HEK293T (cell line): Measurements from ENCODE around the gene SCARB1.

Source experiments
- CTCF ChIA-PET: fragments of 350-600 bp; formaldehyde crosslinking; extraction: SDS; loops from one replicate; lab custom pipeline; 2021; ENCODE audit warnings: antibody characterized with exemption, inconsistent platforms; lab: Yijun Ruan, JAX
- POLR2A ChIA-PET: fragments of 350-600 bp; formaldehyde crosslinking; extraction: SDS; loops from one replicate; lab custom pipeline; 2020; ENCODE audit warnings: antibody characterized with exemption, inconsistent platforms; lab: Yijun Ruan, JAX
- DNase-seq: peaks from one replicate; pipeline ENCODE4 v3.0.0; 2012; ENCODE audit warnings: mixed read lengths; ENCODE audit errors: extremely low spot score
- ARNT ChIP-seq: fragments of 450-650 bp; IDR thresholded peaks from 2 replicates; pipeline ENCODE4 v1.6.1; 2017; ENCODE audit warnings: mild to moderate bottlenecking
- BHLHE40 ChIP-seq: fragments of 450-650 bp; IDR thresholded peaks from 2 replicates; pipeline ENCODE4 v1.6.1; 2016; ENCODE audit warnings: mild to moderate bottlenecking, moderate library complexity, borderline replicate concordance
- CTBP1 ChIP-seq: fragments of 450-650 bp; IDR thresholded peaks from 2 replicates; pipeline ENCODE4 v1.6.1; 2016; ENCODE audit warnings: borderline replicate concordance
- ELF4 ChIP-seq: fragments of 450-650 bp; IDR thresholded peaks from 2 replicates; pipeline ENCODE4 v1.6.1; 2017; ENCODE audit warnings: antibody characterized with exemption
- FOXA1 ChIP-seq: fragments of 450-650 bp; IDR thresholded peaks from 2 replicates; pipeline ENCODE4 v1.6.1; 2016; ENCODE audit warnings: mild to moderate bottlenecking
- FOXK2 ChIP-seq: fragments of 450-650 bp; IDR thresholded peaks from 2 replicates; pipeline ENCODE4 v1.6.1; 2016; ENCODE audit warnings: mild to moderate bottlenecking
- FOXM1 ChIP-seq: fragments of 450-650 bp; IDR thresholded peaks from 2 replicates; pipeline ENCODE4 v1.6.1; 2017; ENCODE audit warnings: mild to moderate bottlenecking, borderline replicate concordance
- HDGF ChIP-seq: fragments of 450-650 bp; IDR thresholded peaks from 2 replicates; pipeline ENCODE4 v1.6.1; 2017; ENCODE audit warnings: antibody characterized with exemption, borderline replicate concordance
- L3MBTL2 ChIP-seq: fragments of 450-650 bp; conservative IDR thresholded peaks from 2 replicates; pipeline ENCODE4 v1.6.1; 2016; ENCODE audit warnings: mild to moderate bottlenecking
- LEF1 ChIP-seq: fragments of 450-650 bp; IDR thresholded peaks from 2 replicates; pipeline ENCODE4 v1.6.1; 2017; ENCODE audit warnings: mild to moderate bottlenecking, borderline replicate concordance
- NFRKB ChIP-seq: fragments of 450-650 bp; IDR thresholded peaks from 2 replicates; pipeline ENCODE4 v1.6.1; 2016; ENCODE audit warnings: mild to moderate bottlenecking, moderate library complexity
- SP1 ChIP-seq: fragments of 450-650 bp; IDR thresholded peaks from 2 replicates; pipeline ENCODE4 v1.6.1; 2017
- SUZ12 ChIP-seq: fragments of 450-650 bp; IDR thresholded peaks from 2 replicates; pipeline ENCODE4 v1.6.1; 2016; ENCODE audit warnings: mild to moderate bottlenecking
- TARDBP ChIP-seq: fragments of 450-650 bp; IDR thresholded peaks from 2 replicates; pipeline ENCODE4 v1.6.1; 2016
- ZNF384 ChIP-seq: fragments of 450-650 bp; IDR thresholded peaks from 2 replicates; pipeline ENCODE4 v1.6.1; 2016
- TF ChIP-seq, protein P1 (sequence below): fragments of 450-650 bp; IDR thresholded peaks from 2 replicates; pipeline ENCODE4 v1.6.1; 2016

Gene SCARB1

DNA sequence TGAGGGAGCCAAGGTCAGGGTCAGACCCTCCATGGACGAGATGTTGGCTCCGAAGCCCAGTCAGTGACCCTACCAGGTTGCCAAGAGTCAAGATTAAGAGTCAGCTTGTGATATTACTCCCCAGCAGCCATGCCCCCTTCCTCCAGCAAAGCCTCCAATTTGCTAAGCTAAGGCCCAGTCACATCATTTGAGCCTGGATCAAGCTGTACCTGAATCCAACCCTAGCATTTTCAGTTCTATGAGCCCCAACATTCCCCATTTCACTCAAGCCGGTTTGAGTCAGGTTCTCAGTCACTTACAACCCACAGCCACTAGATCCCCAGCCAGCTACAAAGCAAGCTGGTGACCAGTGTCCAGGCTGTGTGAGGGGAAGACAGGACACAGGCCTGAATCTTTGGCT, 49.9 kb downstream of the SCARB1 start:
- POLR2A ChIA-PET, result no interaction called here
- DNase-seq, result no peak
- TF ChIP-seq SP1 (no peak), LEF1 (no peak), HDGF (no peak), TARDBP (no peak), NFRKB (no peak), ELF4 (no peak), BHLHE40 (no peak)
- CTCF ChIA-PET, result no interaction called here

DNA sequence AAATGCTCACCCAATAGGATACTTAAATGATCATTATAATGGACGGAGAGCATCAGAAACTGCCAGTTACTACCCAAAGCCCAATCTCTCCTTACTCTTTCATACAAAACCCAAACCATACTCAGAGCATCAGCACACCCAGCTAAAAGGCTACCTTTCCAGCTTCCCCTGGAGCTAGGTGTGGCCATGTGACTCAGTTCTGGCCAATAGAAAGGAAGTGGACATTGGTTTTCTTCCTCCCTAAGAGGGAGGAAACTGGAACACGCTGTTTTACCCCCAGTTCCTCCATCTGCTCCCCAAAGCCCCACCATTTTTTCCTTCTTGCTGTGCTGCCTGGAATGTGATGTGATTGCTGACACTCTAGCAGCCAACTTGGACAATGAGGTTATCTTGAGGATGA, 50.7 kb downstream of the SCARB1 start:
- ChIA-PET POLR2A (no interaction called here), CTCF (no interaction called here)
- no peak for TF ChIP-seq ELF4
- TF ChIP-seq SP1, result no peak
- TF ChIP-seq FOXK2, result no peak
- no peak for TF ChIP-seq FOXA1
- TF ChIP-seq, protein P1, sequence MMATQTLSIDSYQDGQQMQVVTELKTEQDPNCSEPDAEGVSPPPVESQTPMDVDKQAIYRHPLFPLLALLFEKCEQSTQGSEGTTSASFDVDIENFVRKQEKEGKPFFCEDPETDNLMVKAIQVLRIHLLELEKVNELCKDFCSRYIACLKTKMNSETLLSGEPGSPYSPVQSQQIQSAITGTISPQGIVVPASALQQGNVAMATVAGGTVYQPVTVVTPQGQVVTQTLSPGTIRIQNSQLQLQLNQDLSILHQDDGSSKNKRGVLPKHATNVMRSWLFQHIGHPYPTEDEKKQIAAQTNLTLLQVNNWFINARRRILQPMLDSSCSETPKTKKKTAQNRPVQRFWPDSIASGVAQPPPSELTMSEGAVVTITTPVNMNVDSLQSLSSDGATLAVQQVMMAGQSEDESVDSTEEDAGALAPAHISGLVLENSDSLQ, result no peak
- TF ChIP-seq TARDBP, result no peak
- TF ChIP-seq BHLHE40, result no peak
- no peak for TF ChIP-seq NFRKB
- TF ChIP-seq CTBP1, result no peak
- TF ChIP-seq HDGF, result no peak
- TF ChIP-seq LEF1, result no peak
- no peak for TF ChIP-seq ZNF384
- no peak for TF ChIP-seq SUZ12
- TF ChIP-seq FOXM1, result no peak
- TF ChIP-seq ARNT, result no peak
- TF ChIP-seq L3MBTL2, result no peak
- no peak for DNase-seq

DNA sequence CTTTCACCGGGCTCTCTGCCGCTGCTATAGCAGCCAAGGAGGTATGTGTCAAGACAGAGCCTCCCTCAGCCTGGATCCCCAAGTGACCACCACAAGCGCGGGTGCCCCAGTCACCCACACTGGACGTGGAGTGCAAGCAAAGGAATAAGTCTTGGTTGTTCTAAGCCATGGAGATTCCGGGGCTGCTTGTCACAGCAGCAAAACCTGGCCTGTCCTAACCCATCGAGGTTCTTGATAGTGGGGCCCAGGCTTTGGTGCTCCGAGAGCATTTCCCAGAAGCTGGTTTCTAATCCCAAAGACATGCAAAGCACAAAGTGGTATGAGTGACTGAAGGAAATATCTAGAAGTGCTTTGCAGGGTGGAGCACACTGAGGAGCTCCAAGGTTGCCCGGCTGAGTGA, 51.3 kb downstream of the SCARB1 start:
- CTCF ChIA-PET, result no interaction called here
- POLR2A ChIA-PET, result no interaction called here

DNA sequence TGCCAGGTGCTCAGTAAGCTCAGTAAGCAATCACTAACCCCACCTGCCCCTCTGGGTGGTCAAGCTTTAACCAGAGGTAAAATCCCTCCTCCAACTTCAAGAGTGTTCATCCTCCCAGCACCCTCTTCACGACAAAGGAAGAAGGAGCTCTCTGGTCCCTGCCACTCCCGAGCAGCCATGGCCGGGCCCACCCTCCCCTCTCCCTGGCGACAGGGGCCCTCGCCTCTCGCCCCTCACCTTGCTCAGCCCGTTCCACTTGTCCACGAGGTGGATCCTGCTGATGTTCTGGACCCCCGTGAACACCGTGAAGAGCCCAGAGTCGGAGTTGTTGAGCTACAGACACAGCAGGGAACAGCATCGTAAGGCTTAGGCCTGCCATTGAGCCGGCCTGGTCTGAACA, 52.0 kb downstream of the SCARB1 start:
- no peak for DNase-seq
- POLR2A ChIA-PET, result no interaction called here

More for the DNA sequence above, 51.3 kb downstream of the SCARB1 start:
- DNase-seq, result no peak
- TF ChIP-seq LEF1, result no peak
- no peak for TF ChIP-seq TARDBP
- TF ChIP-seq BHLHE40, result no peak
- TF ChIP-seq FOXM1, result no peak
- TF ChIP-seq L3MBTL2, result no peak

DNA sequence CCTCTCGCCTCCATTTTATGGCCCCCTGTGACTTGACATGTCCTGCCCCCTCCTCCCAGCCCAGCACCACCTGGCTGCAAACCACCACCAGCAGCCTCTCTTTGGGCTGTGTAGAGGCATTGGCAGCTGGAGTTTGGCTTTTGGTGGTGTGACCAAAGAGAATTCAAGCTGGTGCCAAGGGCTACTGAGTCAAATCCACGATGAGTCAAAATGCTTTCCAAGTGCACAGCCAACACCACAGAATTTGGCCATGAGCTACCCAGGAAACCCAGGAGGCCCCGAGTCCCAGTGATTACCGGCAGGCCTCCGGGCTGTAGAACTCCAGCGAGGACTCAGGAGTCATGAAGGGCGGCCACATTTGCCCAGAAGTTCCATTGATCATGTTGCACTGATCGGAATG, 53.8 kb downstream of the SCARB1 start:
- DNase-seq, result no peak
- CTCF ChIA-PET, result no interaction called here

More for the DNA sequence above, 52.0 kb downstream of the SCARB1 start:
- CTCF ChIA-PET, result no interaction called here
- no peak for TF ChIP-seq L3MBTL2
- no peak for TF ChIP-seq ZNF384
- no peak for TF ChIP-seq CTBP1
- no peak for TF ChIP-seq SP1
- TF ChIP-seq, protein P1, result no peak
- TF ChIP-seq FOXM1, result no peak
- TF ChIP-seq FOXA1, result no peak
- no peak for TF ChIP-seq LEF1
- TF ChIP-seq ELF4, result no peak
- TF ChIP-seq TARDBP, result no peak
- TF ChIP-seq HDGF, result no peak
- no peak for TF ChIP-seq BHLHE40

DNA sequence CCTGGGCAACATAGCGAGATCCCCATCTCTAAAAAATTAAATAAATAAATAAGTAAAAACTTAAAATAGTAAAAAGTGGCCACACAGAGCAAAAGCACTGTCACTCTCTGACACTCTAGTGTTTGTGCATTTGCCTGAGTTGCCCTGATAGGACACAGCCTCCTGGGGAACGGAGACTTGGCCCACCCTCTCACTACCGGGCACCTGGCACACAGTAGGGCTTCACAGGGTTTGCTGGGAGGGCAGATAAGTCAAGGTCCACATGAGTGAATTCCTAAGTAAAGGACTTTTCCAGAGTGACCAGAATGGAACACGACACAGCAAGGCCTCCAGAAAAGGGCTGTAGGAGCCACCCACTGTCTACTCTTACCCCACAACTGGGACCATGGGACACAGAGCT, 54.3 kb downstream of the SCARB1 start:
- no peak for DNase-seq
- no peak for TF ChIP-seq HDGF
- no peak for TF ChIP-seq FOXM1
- no peak for TF ChIP-seq CTBP1
- TF ChIP-seq ZNF384, result no peak
- TF ChIP-seq, protein P1, result no peak
- POLR2A ChIA-PET, result no interaction called here
- CTCF ChIA-PET, result no interaction called here

More for the DNA sequence above, 53.8 kb downstream of the SCARB1 start:
- TF ChIP-seq NFRKB, result no peak
- TF ChIP-seq CTBP1, result no peak
- no peak for TF ChIP-seq SUZ12
- POLR2A ChIA-PET, result no interaction called here

DNA sequence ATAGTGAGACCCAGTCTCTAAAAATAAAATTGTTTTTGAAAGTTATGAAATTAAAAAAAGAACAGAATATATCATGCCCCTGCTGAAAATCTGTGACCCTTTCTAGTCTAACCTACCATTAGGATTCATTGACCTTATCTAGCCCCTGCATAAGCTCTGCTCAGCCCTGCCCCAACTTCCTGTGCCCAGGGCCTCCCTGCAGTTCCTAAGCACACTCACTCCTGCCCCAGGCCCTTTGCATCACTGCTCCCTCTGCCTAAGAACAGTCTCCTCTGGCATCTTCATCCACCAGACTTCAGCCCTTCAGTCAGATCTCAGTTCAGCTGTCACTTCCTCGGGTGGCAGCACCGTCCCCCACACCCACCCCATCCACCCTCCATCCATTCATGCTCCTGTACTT, 55.4 kb downstream of the SCARB1 start:
- ChIA-PET CTCF (no interaction called here), POLR2A (no interaction called here)
- DNase-seq, result no peak
- TF ChIP-seq ZNF384 (no peak), FOXA1 (no peak), LEF1 (no peak), CTBP1 (no peak), ELF4 (no peak), ARNT (no peak), TARDBP (no peak), FOXM1 (no peak), HDGF (no peak), SUZ12 (no peak), BHLHE40 (no peak), SP1 (no peak), FOXK2 (no peak), NFRKB (no peak), L3MBTL2 (no peak)
- TF ChIP-seq, protein P1, result no peak
